A549 (cell line): ENCODE measurements around the gene RUSF1.

Source experiments
- CBX2 ChIP-seq: fragments of 200-600 bp; sonication (generic); IDR thresholded peaks from 2 replicates; pipeline ENCODE4 v1.6.1; 2016; ENCODE audit warnings: low read depth, mild to moderate bottlenecking, borderline replicate concordance
- EHMT2 ChIP-seq: fragments of 200-600 bp; sonication (generic); IDR thresholded peaks from 2 replicates; pipeline ENCODE4 v1.6.1; 2016; ENCODE audit warnings: antibody characterized with exemption, low read depth, mild to moderate bottlenecking, moderate library complexity
- HDAC2 ChIP-seq: fragments of 200-600 bp; sonication (generic); IDR thresholded peaks from 2 replicates; pipeline ENCODE4 v1.6.1; 2016
- POLR2A ChIP-seq: IDR thresholded peaks from 2 replicates; pipeline ENCODE4 v1.6.1; 2012; ENCODE audit warnings: mild to moderate bottlenecking, low read length
- RAD21 ChIP-seq, 2 experiments: fragments of >200 bp in 1 of 2; sonication (Bioruptor Twin) in 1 of 2; formaldehyde crosslinking in 1 of 2; IDR thresholded peaks in 1 of 2; conservative IDR thresholded peaks in 1 of 2; 2 replicates in 1 of 2; 3 replicates in 1 of 2; pipeline ENCODE4 v1.6.1; 2012 to 2018; ENCODE audit warnings: inconsistent platforms in 1 of 2
- SMC3 ChIP-seq: fragments of >200 bp; sonication (Bioruptor Twin); formaldehyde crosslinking; IDR thresholded peaks from 3 replicates; pipeline ENCODE4 v1.6.1; 2018; ENCODE audit warnings: inconsistent platforms
- TF ChIP-seq, protein P1 (sequence below): fragments of 450-650 bp; IDR thresholded peaks from 2 replicates; pipeline ENCODE4 v1.6.1; 2014; ENCODE audit warnings: antibody characterized with exemption
- TF ChIP-seq, protein P2 (sequence below): fragments of >200 bp; sonication (Bioruptor Twin); formaldehyde crosslinking; IDR thresholded peaks from 3 replicates; pipeline ENCODE4 v1.5.1; 2016

DNA sequence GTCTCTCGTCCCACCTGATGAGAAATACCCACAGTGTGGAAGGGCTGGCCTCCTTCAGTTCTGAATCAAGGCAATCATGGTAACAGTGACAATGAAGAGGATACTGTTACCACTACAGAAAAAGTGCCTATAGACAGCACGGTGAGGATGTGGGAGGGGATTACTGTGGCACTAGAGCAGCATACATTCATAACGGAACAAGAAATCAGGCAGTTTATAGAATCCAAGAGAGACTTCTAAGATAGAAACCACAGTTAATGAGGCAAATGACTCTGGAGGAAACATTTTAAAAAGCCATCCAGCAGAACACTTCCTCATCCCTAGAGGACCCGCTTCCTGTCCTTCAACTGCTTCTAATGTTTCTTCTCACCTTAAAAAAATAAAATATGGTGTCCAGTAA is 2.7 kb downstream of the RUSF1 start:
- TF ChIP-seq HDAC2 (no peak), SMC3 (no peak), POLR2A (no peak), CBX2 (no peak), EHMT2 (no peak), RAD21 (conservative IDR thresholded peaks at IDR 0.05 in 1 of 2, IDR thresholded peaks at IDR 0.05 in 1 of 2) (no peak)
- TF ChIP-seq, protein P1, sequence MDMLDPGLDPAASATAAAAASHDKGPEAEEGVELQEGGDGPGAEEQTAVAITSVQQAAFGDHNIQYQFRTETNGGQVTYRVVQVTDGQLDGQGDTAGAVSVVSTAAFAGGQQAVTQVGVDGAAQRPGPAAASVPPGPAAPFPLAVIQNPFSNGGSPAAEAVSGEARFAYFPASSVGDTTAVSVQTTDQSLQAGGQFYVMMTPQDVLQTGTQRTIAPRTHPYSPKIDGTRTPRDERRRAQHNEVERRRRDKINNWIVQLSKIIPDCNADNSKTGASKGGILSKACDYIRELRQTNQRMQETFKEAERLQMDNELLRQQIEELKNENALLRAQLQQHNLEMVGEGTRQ = no peak
- TF ChIP-seq, protein P2, sequence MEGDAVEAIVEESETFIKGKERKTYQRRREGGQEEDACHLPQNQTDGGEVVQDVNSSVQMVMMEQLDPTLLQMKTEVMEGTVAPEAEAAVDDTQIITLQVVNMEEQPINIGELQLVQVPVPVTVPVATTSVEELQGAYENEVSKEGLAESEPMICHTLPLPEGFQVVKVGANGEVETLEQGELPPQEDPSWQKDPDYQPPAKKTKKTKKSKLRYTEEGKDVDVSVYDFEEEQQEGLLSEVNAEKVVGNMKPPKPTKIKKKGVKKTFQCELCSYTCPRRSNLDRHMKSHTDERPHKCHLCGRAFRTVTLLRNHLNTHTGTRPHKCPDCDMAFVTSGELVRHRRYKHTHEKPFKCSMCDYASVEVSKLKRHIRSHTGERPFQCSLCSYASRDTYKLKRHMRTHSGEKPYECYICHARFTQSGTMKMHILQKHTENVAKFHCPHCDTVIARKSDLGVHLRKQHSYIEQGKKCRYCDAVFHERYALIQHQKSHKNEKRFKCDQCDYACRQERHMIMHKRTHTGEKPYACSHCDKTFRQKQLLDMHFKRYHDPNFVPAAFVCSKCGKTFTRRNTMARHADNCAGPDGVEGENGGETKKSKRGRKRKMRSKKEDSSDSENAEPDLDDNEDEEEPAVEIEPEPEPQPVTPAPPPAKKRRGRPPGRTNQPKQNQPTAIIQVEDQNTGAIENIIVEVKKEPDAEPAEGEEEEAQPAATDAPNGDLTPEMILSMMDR = no peak
